Activated CD4-positive, alpha-beta T cell treated with anti-CD3 and anti-CD28 coated beads, Interleukin-2, amount 10 ng/mL, durations not matched to agents 24 days and 14 days (primary cell): ENCODE measurements around the gene GTF2H3. TPM values are rescaled to one million over a fixed set of nuclear protein-coding genes. Genes with fewer than 3 reads are reported as not detected.

ENCODE experiments used
- DNase-seq: peaks from one replicate; pipeline ENCODE4 v3.0.0; 2022
- H3K27ac Mint-ChIP-seq: one replicate; pipeline ENCODE4 v1.8.0; 2022; ENCODE audit warnings: mild to moderate bottlenecking, mixed read lengths
- H3K27me3 Mint-ChIP-seq: one replicate; pipeline ENCODE4 v1.8.0; 2022; ENCODE audit warnings: mixed read lengths
- H3K36me3 Mint-ChIP-seq: one replicate; pipeline ENCODE4 v1.8.0; 2022; ENCODE audit warnings: low read depth, mild to moderate bottlenecking, mixed read lengths
- H3K4me1 Mint-ChIP-seq: one replicate; pipeline ENCODE4 v1.8.0; 2021; ENCODE audit warnings: mixed read lengths
- H3K4me3 Mint-ChIP-seq: one replicate; pipeline ENCODE4 v1.8.0; 2022; ENCODE audit warnings: mild to moderate bottlenecking, moderate library complexity, mixed read lengths
- H3K9me3 Mint-ChIP-seq: one replicate; pipeline ENCODE4 v1.8.0; 2021; ENCODE audit warnings: mixed read lengths
- intact Hi-C: fragments of 100-400 bp; cut with micrococcal nuclease; formaldehyde crosslinking; loops from one replicate; pipeline ENCODE4 v1.15.1; 2023
- total RNA-seq: library from RNA; stranded (reverse); gene quantifications from 2 replicates; pipeline ENCODE4 v1.2.3, GENCODE V29; 2022

GTF2H3 gene
- total RNA-seq, 1 donor from 2014 or later: 69.7 TPM

DNA sequence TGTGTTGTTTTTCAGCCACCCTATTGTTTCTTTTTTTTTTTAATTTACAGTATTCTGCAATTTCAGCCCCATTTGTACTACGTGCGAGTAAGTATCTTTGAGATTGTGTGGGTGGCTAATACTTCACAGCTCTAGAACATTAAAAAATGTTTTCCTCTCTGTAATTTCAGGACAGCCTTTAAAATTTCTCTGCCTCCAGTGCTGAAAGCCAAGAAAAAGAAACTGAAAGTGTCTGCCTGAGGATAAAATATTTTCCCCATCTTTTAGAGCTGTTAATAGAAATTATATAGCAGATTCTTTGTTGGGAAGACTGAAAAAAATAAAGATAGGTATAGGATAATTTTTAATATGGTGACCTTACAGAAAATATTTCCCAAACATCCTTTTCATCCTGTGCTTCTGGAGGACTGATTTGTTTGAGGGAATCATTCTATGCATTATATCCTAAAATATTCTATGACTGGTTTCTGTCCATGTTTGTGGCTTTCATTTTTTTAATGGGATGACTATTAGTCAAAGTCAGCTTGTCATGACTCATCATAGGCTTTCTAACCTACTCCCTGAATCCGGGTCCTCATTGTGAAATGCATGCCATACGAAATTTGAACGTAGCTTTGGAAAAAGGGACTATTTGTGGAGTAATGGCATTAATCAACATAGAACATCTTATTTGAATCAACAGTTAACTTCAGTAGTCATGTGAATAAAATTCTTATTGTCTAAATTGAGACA lies 26.5 kb downstream of the GTF2H3 start:
- intact Hi-C loops: no loop called here
- H3K4me3 Mint-ChIP-seq: peak overlapping the region; percentile 8
- peaks cover 3% of the 10 kb centered on the region for H3K9me3 Mint-ChIP-seq
- no peaks in the 10 kb centered on the region for H3K27me3 Mint-ChIP-seq
- DNase-seq: no peak
- peaks cover 49% of the 10 kb centered on the region for H3K36me3 Mint-ChIP-seq
- no peak overlapping the region for H3K27ac Mint-ChIP-seq
- H3K4me1 Mint-ChIP-seq: peaks cover 13% of the 10 kb centered on the region

- Mint-ChIP-seq H3K27me3 (no peaks in the 10 kb centered on the region), H3K36me3 (peaks cover 16% of the 10 kb centered on the region), H3K9me3 (peaks cover 3% of the 10 kb centered on the region), H3K27ac (no peak overlapping the region), H3K4me3 (no peak overlapping the region), H3K4me1 (peaks cover 10% of the 10 kb centered on the region)
- no peak for DNase-seq
- intact Hi-C loops: no loop called here
Measured at GRCh38 chr12:123667771-123668170, 34.1 kb downstream of the GTF2H3 start.

DNA sequence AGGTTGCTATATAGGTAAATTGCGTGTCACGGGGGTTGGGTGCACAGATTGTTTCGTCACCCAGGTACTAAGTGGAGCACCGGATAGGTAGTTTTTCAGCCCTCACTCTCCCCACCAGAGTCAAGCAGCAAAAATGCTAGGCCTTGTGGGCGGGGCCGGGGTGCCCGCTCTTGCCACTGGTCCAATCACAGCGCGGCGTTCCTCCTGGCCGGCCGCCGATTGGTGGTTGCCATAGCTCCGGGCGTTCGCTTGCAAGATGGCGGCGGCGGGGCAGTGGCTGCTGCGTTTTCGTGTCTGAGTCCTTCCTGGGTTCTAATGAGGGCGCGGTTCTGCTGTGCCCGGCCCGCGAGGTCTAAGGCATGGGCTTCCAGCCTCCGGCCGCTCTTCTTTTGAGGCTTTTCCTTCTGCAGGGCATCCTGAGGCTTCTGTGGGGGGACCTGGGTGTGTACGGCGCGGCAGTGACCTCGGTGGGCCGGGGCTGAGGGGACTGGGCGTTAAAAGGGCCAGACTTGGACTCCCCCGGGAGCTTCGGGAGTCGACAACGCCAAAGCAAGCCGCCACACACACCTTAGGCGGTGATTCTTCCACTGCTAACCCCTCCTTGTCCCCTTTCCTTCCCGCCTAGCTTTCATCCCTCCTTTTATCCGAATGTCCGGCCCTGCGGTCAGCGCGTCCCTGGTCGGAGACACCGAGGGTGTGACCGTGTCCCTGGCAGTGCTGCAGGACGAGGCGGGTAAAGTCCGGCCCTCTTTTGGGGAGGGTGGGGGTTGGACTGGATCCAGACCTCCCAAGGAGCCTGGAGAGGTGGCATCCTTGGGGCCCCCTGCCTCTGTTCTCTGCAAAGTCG lies 37.5 kb downstream of the GTF2H3 start, which contains the start of gene TCTN2:
Gene TCTN2, plus strand, starts transcription at position 232 of the 847 bp plus-strand sequence. Its CDS starts 128 bp downstream, at position 360.
- peaks cover 12% of the 10 kb centered on the region for H3K4me1 Mint-ChIP-seq
- peaks cover 4% of the 10 kb centered on the region for H3K36me3 Mint-ChIP-seq
- no peaks in the 10 kb centered on the region for H3K9me3 Mint-ChIP-seq
- no peak within 1 kb of the TSS for H3K27ac Mint-ChIP-seq
- H3K4me3 Mint-ChIP-seq: peak within 1 kb of the TSS; percentile 89
- intact Hi-C loops: loop anchor here (1.0 kb wide), 1 partner anchor 42 kb away; no protein-coding TSS in a partner anchor
- H3K27me3 Mint-ChIP-seq: no peaks in the 10 kb centered on the region
- peak; percentile 98 for DNase-seq

- intact Hi-C loops: loop anchor here (1.0 kb wide), 1 partner anchor 41 kb away; no protein-coding TSS in a partner anchor
- H3K4me3 Mint-ChIP-seq: peak overlapping the region; percentile 89
- H3K27ac Mint-ChIP-seq: no peak overlapping the region
- H3K27me3 Mint-ChIP-seq: no peaks in the 10 kb centered on the region
- H3K36me3 Mint-ChIP-seq: peaks cover 4% of the 10 kb centered on the region
- no peak for DNase-seq
- H3K9me3 Mint-ChIP-seq: no peaks in the 10 kb centered on the region
- peaks cover 12% of the 10 kb centered on the region for H3K4me1 Mint-ChIP-seq
Measured at GRCh38 chr12:123671876-123672275, 38.2 kb downstream of the GTF2H3 start.

DNA sequence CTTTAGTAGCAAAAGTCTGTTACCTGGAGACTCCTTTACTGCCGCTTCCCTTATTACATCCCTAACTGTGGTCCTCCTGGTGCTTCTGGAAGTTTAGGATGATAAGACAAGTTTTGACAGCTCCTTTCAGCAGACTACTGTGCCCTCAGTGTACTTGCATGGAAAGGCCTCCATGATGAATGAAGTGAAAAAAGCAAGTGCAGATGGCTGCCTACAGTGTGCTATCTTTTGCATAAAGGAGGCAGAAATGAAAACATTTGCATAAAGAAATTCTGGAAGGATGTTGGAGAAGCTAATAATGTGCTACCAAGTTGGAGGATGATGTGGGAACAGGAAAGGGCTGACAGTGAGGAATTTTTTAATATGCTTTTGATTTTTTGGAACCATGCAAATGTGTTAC lies 41.8 kb downstream of the GTF2H3 start:
- H3K9me3 Mint-ChIP-seq: no peaks in the 10 kb centered on the region
- no peak for DNase-seq
- peaks cover 4% of the 10 kb centered on the region for H3K36me3 Mint-ChIP-seq
- no peak overlapping the region for H3K4me3 Mint-ChIP-seq
- H3K27ac Mint-ChIP-seq: peak overlapping the region; percentile 5
- intact Hi-C loops: no loop called here
- peaks cover 12% of the 10 kb centered on the region for H3K4me1 Mint-ChIP-seq
- no peaks in the 10 kb centered on the region for H3K27me3 Mint-ChIP-seq

- intact Hi-C loops: no loop called here
- Mint-ChIP-seq H3K36me3 (peaks cover 7% of the 10 kb centered on the region), H3K9me3 (no peaks in the 10 kb centered on the region), H3K27ac (no peak overlapping the region), H3K4me1 (peaks cover 6% of the 10 kb centered on the region), H3K4me3 (no peak overlapping the region), H3K27me3 (no peaks in the 10 kb centered on the region)
- DNase-seq: no peak
Measured at GRCh38 chr12:123676616-123677320, 43.1 kb downstream of the GTF2H3 start.

- Mint-ChIP-seq H3K27ac (no peak overlapping the region), H3K27me3 (no peaks in the 10 kb centered on the region), H3K36me3 (peaks cover 5% of the 10 kb centered on the region), H3K4me3 (no peak overlapping the region), H3K9me3 (no peaks in the 10 kb centered on the region), H3K4me1 (no peaks in the 10 kb centered on the region)
- intact Hi-C loops: no loop called here
- DNase-seq: no peak
Measured at GRCh38 chr12:123678981-123679380, 45.4 kb downstream of the GTF2H3 start.

DNA sequence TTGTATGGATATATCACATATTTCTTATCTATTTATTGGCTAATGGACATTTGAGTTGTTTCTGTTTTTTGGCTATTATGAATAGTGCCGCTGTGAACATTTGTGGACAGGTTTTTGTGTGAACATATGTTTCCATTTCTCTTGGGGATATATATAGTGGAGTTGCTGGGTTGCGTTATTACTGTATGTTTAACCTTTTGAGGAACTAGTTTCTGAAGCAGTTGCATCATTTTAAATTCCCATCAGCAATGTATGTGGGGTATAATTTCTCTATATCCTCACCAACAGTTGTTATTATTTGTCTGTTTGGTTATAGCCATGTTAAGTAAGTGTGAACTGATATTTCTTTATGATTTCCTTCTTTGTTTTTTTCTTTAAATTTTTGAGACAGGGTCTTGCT lies 48.0 kb downstream of the GTF2H3 start:
- intact Hi-C loops: no loop called here
- Mint-ChIP-seq H3K36me3 (peaks cover 2% of the 10 kb centered on the region), H3K27me3 (no peaks in the 10 kb centered on the region), H3K9me3 (no peaks in the 10 kb centered on the region), H3K27ac (no peak overlapping the region), H3K4me3 (no peak overlapping the region), H3K4me1 (peaks cover 2% of the 10 kb centered on the region)
- DNase-seq: no peak

DNA sequence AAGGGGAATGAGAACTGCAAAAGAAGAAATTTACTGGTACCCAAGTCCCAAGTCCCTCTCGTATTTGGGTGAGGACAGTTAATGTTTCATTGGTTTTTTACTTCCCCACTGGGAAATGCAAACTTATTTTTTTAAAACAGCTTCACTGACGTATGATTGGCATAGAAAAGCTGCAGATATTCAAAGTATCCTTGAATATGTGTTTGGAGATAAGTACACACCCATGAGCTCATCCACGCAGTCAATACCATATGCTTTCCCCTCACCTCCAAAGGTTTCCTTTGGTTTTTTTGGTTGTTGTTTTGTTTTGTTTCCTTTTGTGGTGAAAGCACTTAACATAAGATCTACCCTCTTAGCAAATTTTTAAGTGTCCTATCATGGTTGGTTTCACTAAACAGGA lies 50.3 kb downstream of the GTF2H3 start:
- Mint-ChIP-seq H3K36me3 (peaks cover 2% of the 10 kb centered on the region), H3K9me3 (no peaks in the 10 kb centered on the region), H3K27me3 (no peaks in the 10 kb centered on the region), H3K4me3 (no peak overlapping the region), H3K4me1 (peaks cover 2% of the 10 kb centered on the region), H3K27ac (no peak overlapping the region)
- DNase-seq: no peak
- intact Hi-C loops: no loop called here

DNA sequence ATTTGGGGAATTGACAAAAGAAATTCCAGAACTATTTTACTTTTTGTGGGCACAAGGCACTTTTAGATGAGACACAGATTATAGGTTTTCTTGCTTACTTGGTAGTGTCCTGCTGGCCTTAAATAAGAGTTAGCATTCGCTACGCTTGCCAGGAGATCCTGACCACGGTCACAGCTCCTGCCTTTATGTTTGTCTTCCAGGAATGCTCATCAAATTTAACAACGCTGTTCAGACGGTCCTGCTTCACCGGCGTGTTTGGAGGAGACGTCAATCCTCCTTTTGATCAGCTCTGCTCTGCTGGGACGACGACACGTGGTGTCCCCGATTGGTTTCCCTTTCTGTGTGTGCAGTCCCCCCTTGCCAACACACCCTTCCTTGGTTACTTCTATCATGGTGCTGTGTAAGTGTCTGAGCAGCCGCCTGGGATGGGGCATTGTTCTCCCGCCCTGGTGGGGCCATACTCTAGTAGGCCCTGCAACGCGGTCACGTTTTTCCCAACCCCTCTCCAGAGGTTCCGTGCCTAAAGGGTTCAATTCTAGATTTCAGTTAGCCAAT lies 53.1 kb downstream of the GTF2H3 start:
- no peaks in the 10 kb centered on the region for H3K9me3 Mint-ChIP-seq
- intact Hi-C loops: no loop called here
- H3K27ac Mint-ChIP-seq: no peak overlapping the region
- H3K27me3 Mint-ChIP-seq: no peaks in the 10 kb centered on the region
- DNase-seq: no peak
- H3K4me3 Mint-ChIP-seq: no peak overlapping the region
- H3K36me3 Mint-ChIP-seq: no peaks in the 10 kb centered on the region
- H3K4me1 Mint-ChIP-seq: peaks cover 2% of the 10 kb centered on the region

GRCh38 chr12:123690191-123690840 lies 56.7 kb downstream of the GTF2H3 start:
- Mint-ChIP-seq H3K4me1 (no peaks in the 10 kb centered on the region), H3K36me3 (no peaks in the 10 kb centered on the region), H3K27me3 (no peaks in the 10 kb centered on the region), H3K27ac (no peak overlapping the region), H3K9me3 (no peaks in the 10 kb centered on the region), H3K4me3 (no peak overlapping the region)
- intact Hi-C loops: no loop called here
- DNase-seq: no peak

GRCh38 chr12:123696207-123696606 lies 62.6 kb downstream of the GTF2H3 start:
- Mint-ChIP-seq H3K27ac (no peak overlapping the region), H3K36me3 (peaks cover 2% of the 10 kb centered on the region), H3K9me3 (no peaks in the 10 kb centered on the region), H3K4me3 (no peak overlapping the region), H3K27me3 (no peaks in the 10 kb centered on the region), H3K4me1 (no peaks in the 10 kb centered on the region)
- no peak for DNase-seq
- intact Hi-C loops: no loop called here

DNA sequence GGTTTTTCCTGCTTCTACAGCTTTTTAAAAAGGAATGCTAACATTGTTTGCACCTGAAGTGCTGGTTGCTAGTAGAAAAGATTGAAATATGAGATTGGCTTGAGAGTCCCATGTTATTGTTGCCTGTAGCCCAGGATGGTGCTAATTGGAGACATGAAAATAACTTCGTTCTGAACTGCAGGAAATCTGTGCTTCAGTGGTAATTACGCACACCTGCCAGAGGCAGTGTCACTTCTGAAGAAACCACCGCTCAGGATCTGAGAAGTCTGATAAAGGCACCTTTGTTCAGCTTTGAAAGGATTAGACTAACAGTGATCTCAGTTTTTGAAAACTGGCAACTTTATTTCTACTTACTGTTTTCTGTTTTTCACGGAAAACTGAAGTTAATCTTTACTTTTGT lies 63.0 kb downstream of the GTF2H3 start:
- Mint-ChIP-seq H3K4me3 (no peak overlapping the region), H3K27me3 (no peaks in the 10 kb centered on the region)
- no peak for DNase-seq

More for the DNA sequence above, 63.0 kb downstream of the GTF2H3 start:
- Mint-ChIP-seq H3K4me1 (no peaks in the 10 kb centered on the region), H3K9me3 (no peaks in the 10 kb centered on the region), H3K36me3 (peaks cover 2% of the 10 kb centered on the region), H3K27ac (no peak overlapping the region)
- intact Hi-C loops: no loop called here
